K562 (cell line): Measurements from ENCODE around the gene RABGAP1. TPM values are rescaled to one million over a fixed set of nuclear protein-coding genes. Genes with fewer than 3 reads are reported as not detected.

Experiments used
- ATF1 ChIP-seq, 2 experiments: fragments of 450-650 bp in 1 of 2; IDR thresholded peaks; 2 replicates each; pipeline ENCODE4 v1.6.1; 2016; ENCODE audit warnings: missing compliant biosample characterization in 1 of 2, missing genetic modification characterization in 1 of 2
- DIDO1 ChIP-seq: fragments of 450-650 bp; IDR thresholded peaks from 2 replicates; pipeline ENCODE4 v1.6.1; 2016; ENCODE audit warnings: low read depth, missing biosample characterization, missing genetic modification characterization
- ELF1 ChIP-seq: fragments of 200-800 bp; sonication (Bioruptor generic); IDR thresholded peaks from 2 replicates; pipeline ENCODE4 v1.6.1; 2016; ENCODE audit warnings: missing genetic modification characterization, missing compliant biosample characterization
- HDGF ChIP-seq: fragments of 450-650 bp; IDR thresholded peaks from 2 replicates; pipeline ENCODE4 v1.6.1; 2016
- MBD2 ChIP-seq: sonication (generic); IDR thresholded peaks from 2 replicates; pipeline ENCODE4 v1.6.1; 2016; ENCODE audit warnings: low read depth, borderline replicate concordance
- NFRKB ChIP-seq: fragments of 450-650 bp; IDR thresholded peaks from 2 replicates; pipeline ENCODE4 v1.6.1; 2016; ENCODE audit warnings: low read depth
- PBX2 ChIP-seq, 2 experiments: IDR thresholded peaks in 1 of 2; conservative IDR thresholded peaks in 1 of 2; 2 replicates each; pipeline ENCODE4 v1.6.1; 2016; ENCODE audit warnings: low read depth in 2 of 2, mild to moderate bottlenecking in 1 of 2, missing compliant biosample characterization in 1 of 2, missing genetic modification characterization in 1 of 2, moderate library complexity in 1 of 2
- PML ChIP-seq: IDR thresholded peaks from 2 replicates; pipeline ENCODE4 v1.6.1; 2012; ENCODE audit warnings: low read length, inconsistent platforms
- TAL1 ChIP-seq: fragments of 450-650 bp; IDR thresholded peaks from 2 replicates; pipeline ENCODE4 v1.6.1; 2016; ENCODE audit warnings: mild to moderate bottlenecking
- TEAD1 ChIP-seq, 2 experiments: fragments of 450-650 bp in 1 of 2; sonication (generic) in 1 of 2; formaldehyde crosslinking; IDR thresholded peaks; 2 replicates each; pipeline versions ENCODE4 v1.4.0 to v1.8.0; 2020 to 2022; ENCODE audit warnings: mild to moderate bottlenecking in 2 of 2, missing genetic modification reagents in 1 of 2
- TOE1 ChIP-seq, 2 experiments: fragments of 450-650 bp in 1 of 2; sonication (generic) in 1 of 2; formaldehyde crosslinking in 1 of 2; IDR thresholded peaks; 2 replicates each; pipeline versions ENCODE4 v1.7.1 to v1.8.0; 2016 to 2022; ENCODE audit warnings: borderline replicate concordance in 2 of 2, mild to moderate bottlenecking in 2 of 2, antibody characterized with exemption in 1 of 2, inconsistent platforms in 1 of 2, low read depth in 1 of 2, missing genetic modification reagents in 1 of 2, moderate library complexity in 1 of 2
- ZBTB7A ChIP-seq: IDR thresholded peaks from 2 replicates; pipeline ENCODE4 v1.6.1; 2011; ENCODE audit warnings: low read depth, mild to moderate bottlenecking, low read length, moderate library complexity, borderline replicate concordance; ENCODE audit not compliant: control insufficient read depth
- ZNF407 ChIP-seq: fragments of 450-650 bp; IDR thresholded peaks from 2 replicates; pipeline ENCODE4 v1.6.1; 2016; ENCODE audit warnings: low read depth
- polyA plus RNA-seq, 8 experiments: library from polyadenylated mRNA; depleted of rRNA in 4 of 8; stranded (reverse) in 5 of 8; unstranded in 3 of 8; fragments of >200 nt; fragmentation: Nextera tagmentation in 2 of 8; fragmentation: Illumina TruSeq in 1 of 8; extraction: Ambion mirVana in 2 of 8; extraction: Trizol in 1 of 8; gene quantifications; 2 replicates each; pipeline versions ENCODE4 v1.2.1 to v1.2.3, GENCODE V29; 2011 to 2014; ENCODE audit warnings: inconsistent platforms in 1 of 8, missing spikeins in 1 of 8
- total RNA-seq, 7 experiments: library from RNA; depleted of rRNA in 6 of 7; stranded (reverse); fragments of >200 nt in 6 of 7; fragmentation: Illumina TruSeq in 2 of 7; extraction: Trizol in 2 of 7; gene quantifications; 2 replicates each; pipeline versions ENCODE4 v1.2.1 to v1.2.3, GENCODE V29; 2011 to 2021; ENCODE audit warnings: low replicate concordance in 1 of 7
- TF ChIP-seq, protein P1 (sequence below): fragments of 250-450 bp; sonication (Bioruptor Pico); IDR thresholded peaks from 2 replicates; pipeline ENCODE4 v1.8.0; 2022; ENCODE audit warnings: moderate library complexity, mild to moderate bottlenecking, inconsistent platforms

RABGAP1 gene
- total and polyA plus RNA-seq, 9 of the 15 experiments (the other 6 are each of a cell fraction or from before 2014, with no cell fraction given), result 1.5 to 22.7 (median 13.1) TPM

GRCh38 chr9:122931226-122932121 is 9.3 kb upstream of the RABGAP1 start, which contains the start of gene ZBTB26 (continued):
- TF ChIP-seq, protein P1, sequence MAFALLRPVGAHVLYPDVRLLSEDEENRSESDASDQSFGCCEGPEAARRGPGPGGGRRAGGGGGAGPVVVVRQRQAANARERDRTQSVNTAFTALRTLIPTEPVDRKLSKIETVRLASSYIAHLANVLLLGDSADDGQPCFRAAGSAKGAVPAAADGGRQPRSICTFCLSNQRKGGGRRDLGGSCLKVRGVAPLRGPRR, result no peak
- peak; percentile 86 for TF ChIP-seq TOE1 (IDR thresholded peaks at IDR 0.05; ENCODE audit: borderline replicate concordance)
- TF ChIP-seq TOE1 (CRISPR knock-in tag; IDR thresholded peaks at IDR 0.05; ENCODE audit: borderline replicate concordance, low read depth), result no peak
- peak; percentile 71; the same call in 1 of the 2 replicates for TF ChIP-seq ZBTB7A
- peak; percentile 63 for TF ChIP-seq PML
- TF ChIP-seq NFRKB, result no peak
- TF ChIP-seq MBD2, result peak; percentile 52; the same call in 1 of the 2 replicates
- no peak for TF ChIP-seq ATF1 (CRISPR knock-in tag; IDR thresholded peaks at IDR 0.05)
- peak; percentile 80 for TF ChIP-seq ATF1 (tag; IDR thresholded peaks at IDR 0.05)
- TF ChIP-seq HDGF, result no peak
- TF ChIP-seq TAL1, result 0 out of 2 replicates have a peak, but pooled peaks have one; percentile 2
- peak; percentile 70 for TF ChIP-seq DIDO1 (tag)
- peak in 1 of 2 experiments; percentile 22; a peak in 1 of 4 replicates for TF ChIP-seq TEAD1 (CRISPR knock-in tag; IDR thresholded peaks at IDR 0.05)
- no peak for TF ChIP-seq PBX2 (CRISPR knock-in tag; IDR thresholded peaks at IDR 0.05; ENCODE audit: low read depth)
- no peak for TF ChIP-seq PBX2 (tag; conservative IDR thresholded peaks at IDR 0.05; ENCODE audit: low read depth)
- TF ChIP-seq ELF1, result peak; percentile 89
- TF ChIP-seq ZNF407, result peak; percentile 63; the same call in 1 of the 2 replicates
